Endothelial cell of hepatic sinusoid (primary cell): ENCODE data around the gene L3MBTL1.

Experiments used
- in situ Hi-C: cut with HindIII; loops from 2 replicates; pipeline ENCODE4 v1.10.0; 2017; ENCODE audit warnings: low sequenced_read_pairs

Gene L3MBTL1

DNA sequence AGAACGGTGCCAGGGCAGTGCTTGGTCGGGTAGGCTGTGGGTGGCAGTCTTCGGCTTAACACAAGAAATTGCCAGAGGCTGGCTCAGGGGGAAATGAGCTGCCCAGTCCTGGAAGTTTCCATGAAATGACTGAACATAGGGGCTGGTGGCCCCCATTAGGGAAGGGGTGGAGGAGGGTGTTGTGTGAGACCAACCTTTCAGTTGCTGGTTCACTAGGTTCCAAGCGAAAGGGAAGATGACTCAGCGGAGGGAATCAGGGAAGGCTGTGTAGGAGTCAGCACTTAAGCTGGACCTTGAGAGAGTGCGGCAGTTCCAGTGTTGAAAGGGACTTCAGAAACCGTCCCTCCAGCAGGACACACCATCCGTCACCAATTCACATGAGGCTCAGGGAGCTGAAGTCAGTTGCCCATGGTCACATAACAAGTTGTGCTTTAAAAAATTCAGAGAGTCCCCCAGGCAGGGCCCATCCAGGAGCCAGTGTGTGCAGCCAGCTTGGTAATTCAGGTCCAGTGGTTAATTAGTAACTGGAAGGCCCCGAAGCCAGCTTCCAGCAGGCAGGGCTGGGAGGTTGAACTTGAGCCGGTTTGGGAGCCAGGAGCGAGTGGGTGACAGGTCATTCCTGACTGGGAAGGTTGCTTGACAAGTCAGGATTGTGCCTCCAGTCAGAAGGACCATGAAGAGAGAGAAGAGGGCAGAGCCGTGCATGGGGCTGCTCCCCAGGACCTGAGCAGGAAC is 51.1 kb downstream of the L3MBTL1 start, which contains the start of gene SGK2:
Gene SGK2 (plus strand): TSS at position 616 of the 735 bp plus-strand sequence. CDS start 7,469 bp downstream, outside the sequence.
- in situ Hi-C loops: no loop called here

GRCh38 chr20:43559147-43559987 is 51.9 kb downstream of the L3MBTL1 start:
- in situ Hi-C loops: no loop called here

DNA sequence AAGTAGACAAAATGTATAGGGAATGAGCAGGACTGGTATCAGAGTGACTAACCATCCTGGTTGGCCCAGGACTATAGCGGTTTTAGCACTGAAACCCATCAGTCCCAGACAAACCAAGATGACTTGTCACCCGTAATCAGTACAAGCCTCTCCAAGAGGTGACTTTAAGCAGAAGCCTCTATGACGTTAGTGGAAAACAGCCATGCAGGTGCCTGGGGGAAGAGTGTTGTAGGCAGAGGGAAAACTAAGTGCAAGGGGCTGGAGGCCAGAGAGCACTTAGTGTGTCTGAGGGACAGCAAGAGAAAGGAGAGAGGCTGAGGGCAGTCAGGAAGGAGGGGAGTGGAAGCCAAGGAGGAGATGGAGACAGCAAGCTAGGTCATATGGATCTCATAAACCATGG is 53.5 kb downstream of the L3MBTL1 start:
- in situ Hi-C loops: no loop called here

- in situ Hi-C loops: no loop called here
Observed at GRCh38 chr20:43563429-43563828, 55.9 kb downstream of the L3MBTL1 start.

- in situ Hi-C loops: no loop called here
Observed at GRCh38 chr20:43563991-43564390, 56.5 kb downstream of the L3MBTL1 start.

DNA sequence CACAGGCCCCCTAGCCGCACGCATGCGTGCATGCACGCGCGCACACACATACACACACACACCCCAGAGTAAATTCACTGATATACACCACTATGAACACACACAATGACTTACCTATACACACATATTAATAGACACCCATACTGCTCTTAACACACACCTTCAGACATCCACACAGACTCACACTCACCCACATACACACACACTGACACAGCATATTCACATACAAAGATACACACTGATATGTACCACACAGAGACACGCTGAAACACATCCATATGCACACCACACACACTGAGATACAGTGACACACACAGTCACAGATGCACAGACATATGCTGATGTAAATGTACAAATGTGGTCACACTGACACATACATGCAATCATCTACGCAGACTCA is 57.0 kb downstream of the L3MBTL1 start:
- in situ Hi-C loops: no loop called here

- in situ Hi-C loops: no loop called here
Observed at GRCh38 chr20:43564993-43565757, 57.7 kb downstream of the L3MBTL1 start.

- in situ Hi-C loops: no loop called here
Observed at GRCh38 chr20:43565758-43566104, 58.2 kb downstream of the L3MBTL1 start.

- in situ Hi-C loops: no loop called here
Observed at GRCh38 chr20:43567477-43567876, 60.0 kb downstream of the L3MBTL1 start.

DNA sequence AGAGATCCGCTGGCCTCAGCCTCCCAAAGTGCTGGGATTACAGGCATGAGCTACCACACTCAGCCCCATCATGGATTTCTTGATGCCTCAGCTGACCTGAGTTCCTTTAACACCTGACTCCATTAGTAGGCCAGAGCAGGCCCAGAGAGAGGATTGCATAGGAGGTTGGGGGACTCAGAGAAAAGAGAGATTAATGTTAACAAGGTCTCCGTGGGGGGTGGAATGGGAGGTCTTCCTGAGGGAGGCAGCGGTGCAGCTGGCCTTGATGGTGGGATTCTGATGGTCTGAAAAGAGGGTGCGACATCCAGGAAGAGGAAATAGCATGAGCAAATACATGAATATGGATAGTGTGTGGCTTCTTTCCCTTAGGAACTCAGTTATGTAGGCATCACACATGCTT is 61.2 kb downstream of the L3MBTL1 start:
- in situ Hi-C loops: no loop called here

DNA sequence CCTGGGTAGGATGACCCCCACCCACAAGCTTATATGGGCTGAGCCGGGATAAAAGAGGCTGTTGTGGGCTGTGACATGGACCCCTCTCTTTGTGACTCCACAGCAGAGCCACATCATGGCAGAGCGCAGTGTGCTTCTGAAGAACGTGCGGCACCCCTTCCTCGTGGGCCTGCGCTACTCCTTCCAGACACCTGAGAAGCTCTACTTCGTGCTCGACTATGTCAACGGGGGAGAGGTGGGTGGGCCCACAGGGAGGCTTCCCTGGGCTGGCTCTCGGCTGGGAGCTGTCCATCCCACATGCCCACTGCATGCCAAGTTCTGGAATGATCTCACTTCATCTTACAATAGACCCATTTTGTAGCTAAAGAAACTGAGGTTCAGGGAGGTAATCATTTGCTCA is 61.8 kb downstream of the L3MBTL1 start:
- in situ Hi-C loops: no loop called here

GRCh38 chr20:43570496-43570895 is 63.0 kb downstream of the L3MBTL1 start:
- in situ Hi-C loops: no loop called here

GRCh38 chr20:43571310-43571709 is 63.8 kb downstream of the L3MBTL1 start:
- in situ Hi-C loops: no loop called here

GRCh38 chr20:43571771-43572170 is 64.3 kb downstream of the L3MBTL1 start:
- in situ Hi-C loops: no loop called here

DNA sequence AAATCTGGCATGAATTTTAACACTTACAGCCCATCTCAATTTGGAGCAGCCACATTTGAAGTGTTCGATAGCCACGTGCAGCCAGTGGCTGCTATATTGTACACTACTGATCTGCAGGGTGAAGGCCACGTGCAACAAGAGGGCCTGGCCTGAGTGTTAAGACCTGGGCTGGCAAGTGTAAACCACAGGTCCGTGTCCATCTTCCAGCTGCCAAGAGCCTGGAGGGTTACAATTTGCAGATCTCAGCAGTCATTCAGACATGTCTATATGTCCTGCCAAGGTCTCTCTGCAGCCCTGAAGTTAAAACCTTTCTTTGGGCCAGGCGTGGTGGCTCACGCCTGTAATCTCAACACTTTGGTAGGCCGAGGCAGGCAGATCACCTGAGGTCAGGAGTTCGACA is 65.4 kb downstream of the L3MBTL1 start:
- in situ Hi-C loops: no loop called here

- in situ Hi-C loops: no loop called here
Observed at GRCh38 chr20:43576108-43576507, 68.6 kb downstream of the L3MBTL1 start.

DNA sequence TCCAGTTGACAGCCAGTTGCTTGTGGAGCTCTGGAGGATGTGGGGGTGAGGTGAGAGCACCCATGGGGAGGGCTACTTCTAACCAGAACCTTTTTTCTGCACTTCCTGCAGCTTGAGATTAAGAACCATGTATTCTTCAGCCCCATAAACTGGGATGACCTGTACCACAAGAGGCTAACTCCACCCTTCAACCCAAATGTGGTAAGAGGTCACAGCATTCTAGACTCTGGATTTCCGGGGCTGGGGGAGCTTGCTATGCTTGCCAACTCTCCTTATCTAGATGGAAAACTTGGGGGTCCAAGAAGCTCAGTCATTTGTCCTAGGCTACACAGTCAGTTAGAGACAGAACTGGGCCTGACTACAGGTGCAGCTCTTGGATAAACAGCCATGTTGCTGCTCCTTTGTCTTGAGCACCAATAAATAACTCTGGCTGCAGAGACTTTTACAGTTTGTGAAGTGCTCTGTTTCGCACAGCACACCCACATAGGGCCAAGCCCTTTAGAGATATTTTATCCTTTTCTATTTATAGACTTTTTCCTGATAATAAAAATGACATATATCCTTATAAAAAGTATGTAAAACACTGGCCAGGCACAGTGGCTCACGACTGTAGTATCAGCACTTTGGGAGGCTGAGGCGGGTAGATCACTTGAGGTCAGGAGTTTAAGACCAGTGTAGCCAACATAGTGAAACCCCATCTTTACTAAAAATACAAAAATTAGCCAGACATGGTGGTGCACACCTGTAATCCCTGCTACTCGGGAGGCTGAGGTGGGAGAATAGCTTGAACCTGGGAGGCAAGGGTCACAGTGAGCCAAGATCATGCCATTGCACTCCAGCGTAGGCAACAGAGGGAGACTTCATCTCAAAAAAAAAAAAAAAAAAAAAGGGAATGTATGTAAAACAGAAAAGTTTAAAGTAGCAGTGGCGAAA is 72.6 kb downstream of the L3MBTL1 start:
- in situ Hi-C loops: no loop called here

DNA sequence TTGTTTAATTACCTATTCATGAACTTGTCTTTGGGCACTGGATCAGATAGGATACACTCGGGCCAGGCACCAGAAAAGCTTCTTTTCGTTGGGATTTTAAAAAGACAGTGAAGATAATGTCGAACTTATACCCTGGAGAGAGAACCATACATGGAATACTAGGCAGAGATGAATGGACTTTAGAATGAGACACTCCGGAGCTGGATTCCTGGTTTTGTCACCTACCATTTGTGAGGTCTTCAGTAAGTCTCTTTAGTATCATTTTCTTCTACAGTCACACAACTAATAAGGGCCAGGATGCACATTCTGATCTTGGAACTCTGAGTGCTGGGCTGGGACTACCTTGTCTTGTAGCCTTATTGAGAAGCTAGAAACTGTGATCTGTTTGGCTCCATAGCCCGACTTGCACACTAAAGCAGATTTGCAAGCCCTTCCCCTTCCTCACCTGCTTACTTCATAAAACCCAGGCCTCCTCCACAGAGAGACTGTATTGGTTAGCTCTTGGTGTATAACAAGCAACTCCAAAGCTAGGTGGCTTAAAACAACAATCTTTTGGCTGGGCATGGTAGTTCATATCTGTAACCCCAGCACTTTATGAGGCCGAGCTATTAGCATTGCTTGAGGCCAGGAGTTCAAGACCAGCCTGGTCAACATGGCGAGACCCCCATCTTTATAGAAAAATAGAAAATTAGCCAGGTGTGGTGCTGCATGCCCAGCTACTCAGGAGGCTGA is 75.8 kb downstream of the L3MBTL1 start:
- in situ Hi-C loops: no loop called here

DNA sequence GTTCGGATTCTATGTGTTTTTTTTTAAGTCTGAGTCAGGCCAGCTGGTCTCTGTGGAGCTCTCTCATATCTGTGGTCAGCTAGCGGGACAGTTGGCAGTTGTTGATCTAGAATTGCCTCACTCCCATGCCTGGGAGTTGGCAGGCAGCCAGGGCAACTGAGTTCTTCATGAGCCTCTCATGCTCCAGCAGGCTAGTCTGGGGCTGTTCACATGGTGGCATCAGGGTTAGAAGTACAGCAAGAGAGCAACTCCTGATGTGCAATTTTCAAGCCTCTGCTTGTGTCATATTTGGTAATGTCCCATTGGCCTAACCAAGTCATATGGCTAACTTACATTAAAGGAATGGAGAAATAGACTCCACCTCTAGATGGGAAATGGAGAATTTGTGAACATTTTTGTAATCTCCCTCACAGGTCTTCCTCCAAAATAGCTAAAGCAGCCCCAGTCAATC is 76.5 kb downstream of the L3MBTL1 start:
- in situ Hi-C loops: no loop called here
